ENCODE results near the gene CLSTN3.

Gene CLSTN3

GRCh38 chr12:7203109-7203508 is 72.9 kb downstream of the CLSTN3 start:
- Histone ChIP-seq H3K4me3 (IDR thresholded peaks at IDR 0.05; ENCODE audit: insufficient read depth, low read depth, low read length) (no peak overlapping the region), H3K4me1 (ENCODE audit: low read depth, poor library complexity, severe bottlenecking) (no peaks in the 10 kb centered on the region), H2AFZ (ENCODE audit: low read depth) (no peak overlapping the region), H3K27ac (no peak overlapping the region), H3K27me3 (ENCODE audit: insufficient read depth, low read depth) (no peaks in the 10 kb centered on the region), H3K4me2 (no peak overlapping the region), H4K20me1 (ENCODE audit: insufficient read depth) (no peaks in the 10 kb centered on the region), H3K36me3 (ENCODE audit: insufficient read depth) (no peaks in the 10 kb centered on the region; the same call in 1 of the 2 replicates), H3K79me2 (ENCODE audit: insufficient read depth, low read depth) (no peaks in the 10 kb centered on the region), H3K9ac (no peak overlapping the region)
- TF ChIP-seq, protein P1, sequence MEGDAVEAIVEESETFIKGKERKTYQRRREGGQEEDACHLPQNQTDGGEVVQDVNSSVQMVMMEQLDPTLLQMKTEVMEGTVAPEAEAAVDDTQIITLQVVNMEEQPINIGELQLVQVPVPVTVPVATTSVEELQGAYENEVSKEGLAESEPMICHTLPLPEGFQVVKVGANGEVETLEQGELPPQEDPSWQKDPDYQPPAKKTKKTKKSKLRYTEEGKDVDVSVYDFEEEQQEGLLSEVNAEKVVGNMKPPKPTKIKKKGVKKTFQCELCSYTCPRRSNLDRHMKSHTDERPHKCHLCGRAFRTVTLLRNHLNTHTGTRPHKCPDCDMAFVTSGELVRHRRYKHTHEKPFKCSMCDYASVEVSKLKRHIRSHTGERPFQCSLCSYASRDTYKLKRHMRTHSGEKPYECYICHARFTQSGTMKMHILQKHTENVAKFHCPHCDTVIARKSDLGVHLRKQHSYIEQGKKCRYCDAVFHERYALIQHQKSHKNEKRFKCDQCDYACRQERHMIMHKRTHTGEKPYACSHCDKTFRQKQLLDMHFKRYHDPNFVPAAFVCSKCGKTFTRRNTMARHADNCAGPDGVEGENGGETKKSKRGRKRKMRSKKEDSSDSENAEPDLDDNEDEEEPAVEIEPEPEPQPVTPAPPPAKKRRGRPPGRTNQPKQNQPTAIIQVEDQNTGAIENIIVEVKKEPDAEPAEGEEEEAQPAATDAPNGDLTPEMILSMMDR (conservative IDR thresholded peaks at IDR 0.05; ENCODE audit: low read depth, low read length), result no peak

DNA sequence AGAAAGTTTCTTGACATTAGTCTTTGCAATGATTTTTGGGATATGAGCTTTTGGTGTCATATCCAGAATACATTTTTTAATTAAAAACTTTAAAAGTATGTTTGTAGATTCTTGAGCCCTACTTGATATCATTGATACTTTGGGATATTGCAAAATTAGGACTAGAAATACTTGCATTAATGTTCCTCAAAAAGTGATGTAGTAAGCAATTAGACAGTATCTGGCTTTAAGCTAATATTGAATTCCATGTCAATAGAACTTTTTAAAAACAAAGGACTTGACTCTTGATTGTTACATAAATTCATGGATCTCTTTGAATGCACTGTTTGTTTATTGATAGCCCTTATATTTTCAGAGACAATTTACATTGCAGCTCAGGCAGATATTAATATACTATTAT is 74.9 kb downstream of the CLSTN3 start:
- no peak overlapping the region for H3K4me3 ChIP-seq (IDR thresholded peaks at IDR 0.05; ENCODE audit: insufficient read depth, low read depth, low read length)
- no peak overlapping the region for H3K9ac ChIP-seq
- H3K27ac ChIP-seq, result no peak overlapping the region
- no peak overlapping the region for H2AFZ ChIP-seq (ENCODE audit: low read depth)
- no peaks in the 10 kb centered on the region for H3K79me2 ChIP-seq (ENCODE audit: insufficient read depth, low read depth)
- H3K27me3 ChIP-seq (ENCODE audit: insufficient read depth, low read depth), result no peaks in the 10 kb centered on the region
- H3K4me2 ChIP-seq, result no peak overlapping the region
- H4K20me1 ChIP-seq (ENCODE audit: insufficient read depth), result no peaks in the 10 kb centered on the region
- H3K36me3 ChIP-seq (ENCODE audit: insufficient read depth), result no peaks in the 10 kb centered on the region; the same call in 1 of the 2 replicates
- H3K4me1 ChIP-seq (ENCODE audit: low read depth, poor library complexity, severe bottlenecking), result no peaks in the 10 kb centered on the region
- TF ChIP-seq, protein P1 (conservative IDR thresholded peaks at IDR 0.05; ENCODE audit: low read depth, low read length), result no peak

DNA sequence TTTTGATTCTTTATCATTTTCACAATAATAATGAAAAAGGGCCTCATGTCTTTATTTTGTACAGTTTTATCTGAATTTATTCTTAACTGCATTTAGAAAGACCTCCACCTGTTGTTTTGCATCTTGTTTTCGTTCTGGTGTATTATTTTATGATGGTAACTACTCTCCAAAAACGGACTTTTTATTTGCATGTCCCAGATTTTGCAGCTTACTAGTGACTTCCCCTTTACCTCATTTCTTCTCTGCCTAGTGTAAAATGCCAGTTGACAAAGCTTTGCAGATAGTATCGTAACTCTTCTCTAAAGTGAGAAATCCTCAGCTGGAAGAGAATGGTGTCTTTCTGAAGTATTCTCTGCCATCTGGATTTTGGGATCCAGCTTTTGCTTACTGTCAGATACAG is 76.5 kb downstream of the CLSTN3 start:
- no peaks in the 10 kb centered on the region for H3K27me3 ChIP-seq (ENCODE audit: insufficient read depth, low read depth)
- H3K27ac ChIP-seq, result no peak overlapping the region
- no peak overlapping the region for H3K9ac ChIP-seq
- H3K36me3 ChIP-seq (ENCODE audit: insufficient read depth), result no peaks in the 10 kb centered on the region; the same call in 1 of the 2 replicates
- H3K4me1 ChIP-seq (ENCODE audit: low read depth, poor library complexity, severe bottlenecking), result no peaks in the 10 kb centered on the region
- no peaks in the 10 kb centered on the region for H4K20me1 ChIP-seq (ENCODE audit: insufficient read depth)
- no peaks in the 10 kb centered on the region for H3K79me2 ChIP-seq (ENCODE audit: insufficient read depth, low read depth)
- H3K4me3 ChIP-seq (IDR thresholded peaks at IDR 0.05; ENCODE audit: insufficient read depth, low read depth, low read length), result no peak overlapping the region
- H3K4me2 ChIP-seq, result no peak overlapping the region
- no peak overlapping the region for H2AFZ ChIP-seq (ENCODE audit: low read depth)
- TF ChIP-seq, protein P1 (conservative IDR thresholded peaks at IDR 0.05; ENCODE audit: low read depth, low read length), result no peak

GRCh38 chr12:7207866-7208625 is 77.9 kb downstream of the CLSTN3 start:
- no peak overlapping the region for H3K4me2 ChIP-seq
- no peak overlapping the region for H3K27ac ChIP-seq
- H3K4me3 ChIP-seq (IDR thresholded peaks at IDR 0.05; ENCODE audit: insufficient read depth, low read depth, low read length), result no peak overlapping the region
- H3K9ac ChIP-seq, result no peak overlapping the region
- no peaks in the 10 kb centered on the region for H4K20me1 ChIP-seq (ENCODE audit: insufficient read depth)
- no peaks in the 10 kb centered on the region for H3K4me1 ChIP-seq (ENCODE audit: low read depth, poor library complexity, severe bottlenecking)
- no peaks in the 10 kb centered on the region for H3K27me3 ChIP-seq (ENCODE audit: insufficient read depth, low read depth)
- no peak overlapping the region for H2AFZ ChIP-seq (ENCODE audit: low read depth)
- TF ChIP-seq, protein P1 (conservative IDR thresholded peaks at IDR 0.05; ENCODE audit: low read depth, low read length), result no peak
- no peaks in the 10 kb centered on the region; the same call in 1 of the 2 replicates for H3K36me3 ChIP-seq (ENCODE audit: insufficient read depth)
- no peaks in the 10 kb centered on the region for H3K79me2 ChIP-seq (ENCODE audit: insufficient read depth, low read depth)

All from KMS-11 (cell line).